WTC11 (cell line): ENCODE data around the gene ZNF485.

Source experiments
- ESRRA ChIP-seq: sonication (generic); formaldehyde crosslinking; IDR thresholded peaks from 2 replicates; pipeline ENCODE4 v1.8.1; 2022; ENCODE audit warnings: mild to moderate bottlenecking, missing genetic modification reagents, borderline replicate concordance
- STAT6 ChIP-seq: sonication (generic); formaldehyde crosslinking; conservative IDR thresholded peaks from 2 replicates; pipeline ENCODE4 v1.8.1; 2023; ENCODE audit warnings: mild to moderate bottlenecking, low read depth, missing genetic modification reagents, moderate library complexity
- TF ChIP-seq, protein P1 (sequence below): fragments of 200-600 bp; IDR thresholded peaks from 2 replicates; pipeline ENCODE4 v1.8.0; 2022; ENCODE audit warnings: antibody characterized with exemption

DNA sequence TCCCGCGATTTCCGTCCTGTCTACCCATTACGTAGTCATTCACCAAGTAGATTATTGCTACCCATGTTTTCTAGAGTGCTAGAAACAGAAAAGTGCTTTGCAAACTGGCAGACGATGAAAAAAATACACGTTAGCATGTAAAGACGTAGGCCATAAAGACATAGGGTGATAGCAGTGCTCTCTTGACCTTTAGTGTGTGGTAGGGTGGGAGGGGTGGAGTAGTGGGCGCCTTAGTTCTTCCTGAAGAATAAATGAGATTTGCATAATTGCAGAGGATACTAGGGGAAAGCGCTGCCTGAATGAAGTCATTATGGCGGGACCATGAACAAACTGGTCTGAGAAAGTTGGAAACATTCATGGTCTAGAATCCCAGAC is 948 bp downstream of the ZNF485 start:
- TF ChIP-seq STAT6 (CRISPR knock-in tag) (no peak), ESRRA (CRISPR knock-in tag) (no peak)
- TF ChIP-seq, protein P1, sequence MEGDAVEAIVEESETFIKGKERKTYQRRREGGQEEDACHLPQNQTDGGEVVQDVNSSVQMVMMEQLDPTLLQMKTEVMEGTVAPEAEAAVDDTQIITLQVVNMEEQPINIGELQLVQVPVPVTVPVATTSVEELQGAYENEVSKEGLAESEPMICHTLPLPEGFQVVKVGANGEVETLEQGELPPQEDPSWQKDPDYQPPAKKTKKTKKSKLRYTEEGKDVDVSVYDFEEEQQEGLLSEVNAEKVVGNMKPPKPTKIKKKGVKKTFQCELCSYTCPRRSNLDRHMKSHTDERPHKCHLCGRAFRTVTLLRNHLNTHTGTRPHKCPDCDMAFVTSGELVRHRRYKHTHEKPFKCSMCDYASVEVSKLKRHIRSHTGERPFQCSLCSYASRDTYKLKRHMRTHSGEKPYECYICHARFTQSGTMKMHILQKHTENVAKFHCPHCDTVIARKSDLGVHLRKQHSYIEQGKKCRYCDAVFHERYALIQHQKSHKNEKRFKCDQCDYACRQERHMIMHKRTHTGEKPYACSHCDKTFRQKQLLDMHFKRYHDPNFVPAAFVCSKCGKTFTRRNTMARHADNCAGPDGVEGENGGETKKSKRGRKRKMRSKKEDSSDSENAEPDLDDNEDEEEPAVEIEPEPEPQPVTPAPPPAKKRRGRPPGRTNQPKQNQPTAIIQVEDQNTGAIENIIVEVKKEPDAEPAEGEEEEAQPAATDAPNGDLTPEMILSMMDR: no peak
